Left kidney (tissue), 2 donors: ENCODE measurements around the gene VWA3B. TPM values are rescaled to one million over a fixed set of nuclear protein-coding genes. Genes with fewer than 3 reads are reported as not detected.
"Not testable (repeated sequence)": the region's sequence is repeated elsewhere in the genome, so short reads cannot be mapped to it uniquely, and the experiment has no call there.

Experiments used
- DNase-seq: peaks from one replicate; pipeline ENCODE4 v3.0.0-alpha.2; 2013
- polyA plus RNA-seq: library from polyadenylated mRNA; unstranded; fragments of 120-200 nt; gene quantifications from one replicate; pipeline ENCODE4 v1.2.1, GENCODE V29; 2013; ENCODE audit not compliant: insufficient read length

VWA3B gene
- polyA plus RNA-seq, 1 donor = 0.80 TPM

- DNase-seq = no peak
These were observed 41.7 kb downstream of the VWA3B start for GRCh38 chr2:98128556-98129109.

DNA sequence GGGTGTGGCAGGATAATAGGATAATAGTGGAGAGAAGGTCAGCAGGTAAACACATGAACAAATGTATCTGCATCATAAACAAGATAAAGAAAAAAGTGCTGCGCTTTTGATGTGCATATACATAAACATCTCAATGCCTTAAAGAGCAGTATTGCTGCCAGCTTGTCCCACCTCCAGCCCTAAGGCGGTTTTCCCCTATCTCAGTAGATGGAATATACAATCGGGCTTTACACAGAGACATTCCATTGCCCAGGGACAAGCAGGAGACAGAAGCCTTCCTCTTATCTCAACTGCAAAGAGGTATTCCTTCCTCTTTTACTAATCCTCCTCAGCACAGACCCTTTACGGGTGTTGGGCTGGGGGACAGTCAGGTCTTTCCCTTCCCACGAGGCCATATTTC lies 43.1 kb downstream of the VWA3B start:
- DNase-seq = not testable (repeated sequence)

DNA sequence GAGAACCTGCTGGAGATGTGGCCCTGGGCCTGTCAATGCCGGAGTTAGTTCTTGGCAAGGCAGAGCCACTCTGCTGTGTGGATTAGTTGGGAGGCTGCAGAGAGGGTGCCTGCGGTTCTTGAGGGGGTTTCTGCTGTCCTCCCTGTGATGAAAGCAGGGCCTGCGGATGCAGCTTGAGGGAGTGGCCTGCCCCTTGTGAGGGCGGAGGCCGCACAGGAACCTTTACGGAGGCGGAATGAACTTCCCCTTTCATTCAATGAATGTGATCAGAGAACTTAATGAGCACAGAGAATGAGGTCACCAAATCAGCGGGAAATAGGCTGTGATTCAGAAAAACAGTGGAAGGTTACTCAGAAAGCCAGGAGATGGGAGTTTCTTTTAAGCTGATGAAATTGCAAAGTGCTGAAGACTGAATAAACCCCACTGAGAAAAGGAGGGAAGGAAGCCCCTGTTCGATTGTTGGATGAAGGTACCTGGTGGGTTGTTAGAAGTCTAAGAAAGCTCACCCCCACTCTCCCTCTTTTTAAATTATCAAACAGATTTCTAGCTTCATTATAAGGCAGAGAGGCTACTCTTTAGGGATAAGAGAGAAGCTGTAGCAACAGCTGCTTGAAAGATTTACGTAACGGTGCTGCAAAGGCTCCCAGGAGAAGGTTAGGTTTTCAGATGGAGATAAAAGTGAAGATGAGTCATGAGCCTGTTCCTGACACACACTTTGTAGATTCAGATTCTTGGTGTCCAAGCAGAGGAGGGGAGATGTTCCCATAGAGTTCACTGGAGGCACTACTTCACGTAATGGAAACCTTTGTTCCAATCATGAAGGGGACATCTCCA lies 47.4 kb downstream of the VWA3B start:
- no peak for DNase-seq

DNA sequence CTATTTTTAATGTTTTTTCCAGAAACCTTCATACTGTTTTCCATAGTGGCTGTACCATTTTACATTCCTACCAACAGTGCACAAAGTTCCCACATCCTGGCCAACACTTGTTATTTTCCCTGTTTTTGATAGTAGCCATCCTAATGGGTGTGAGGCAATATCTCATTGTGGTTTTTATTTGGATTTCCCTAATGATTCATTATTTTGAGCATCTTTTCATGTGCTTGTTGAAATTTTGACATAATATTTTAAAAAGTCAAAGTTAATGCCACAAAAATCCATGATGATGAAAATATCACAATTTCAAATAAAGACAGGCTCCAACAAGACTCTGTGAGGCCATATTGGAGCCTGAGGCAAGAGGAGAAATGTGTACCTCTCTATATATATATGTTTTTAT lies 50.2 kb downstream of the VWA3B start:
- no peak for DNase-seq

GRCh38 chr2:98138978-98139377 lies 52.0 kb downstream of the VWA3B start:
- DNase-seq = not testable (repeated sequence)

DNA sequence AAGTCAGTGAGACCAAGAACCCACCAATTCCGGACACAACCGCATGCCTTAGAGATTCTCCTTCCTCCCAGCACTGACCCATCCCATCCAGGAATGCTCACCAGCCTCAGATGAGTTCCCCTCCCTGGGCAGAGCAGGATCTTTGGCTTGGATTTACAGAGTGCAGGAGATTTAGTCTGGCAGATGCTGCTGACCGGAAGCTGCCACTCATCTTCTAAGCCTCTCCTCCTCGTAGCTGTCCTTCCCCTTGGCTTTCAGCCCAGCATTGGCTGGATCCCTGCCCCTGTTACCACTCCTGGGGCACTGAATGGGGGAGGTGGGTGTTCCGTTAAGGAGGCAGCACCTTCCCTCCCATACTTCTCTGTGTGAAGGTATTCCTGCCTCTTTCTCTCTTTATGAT lies 53.2 kb downstream of the VWA3B start:
- no peak for DNase-seq

GRCh38 chr2:98142106-98142791 lies 55.3 kb downstream of the VWA3B start:
- no peak for DNase-seq

GRCh38 chr2:98145070-98145469 lies 58.1 kb downstream of the VWA3B start:
- DNase-seq = no peak

- not testable (repeated sequence) for DNase-seq
These were observed 60.9 kb downstream of the VWA3B start for GRCh38 chr2:98147900-98148299.

DNA sequence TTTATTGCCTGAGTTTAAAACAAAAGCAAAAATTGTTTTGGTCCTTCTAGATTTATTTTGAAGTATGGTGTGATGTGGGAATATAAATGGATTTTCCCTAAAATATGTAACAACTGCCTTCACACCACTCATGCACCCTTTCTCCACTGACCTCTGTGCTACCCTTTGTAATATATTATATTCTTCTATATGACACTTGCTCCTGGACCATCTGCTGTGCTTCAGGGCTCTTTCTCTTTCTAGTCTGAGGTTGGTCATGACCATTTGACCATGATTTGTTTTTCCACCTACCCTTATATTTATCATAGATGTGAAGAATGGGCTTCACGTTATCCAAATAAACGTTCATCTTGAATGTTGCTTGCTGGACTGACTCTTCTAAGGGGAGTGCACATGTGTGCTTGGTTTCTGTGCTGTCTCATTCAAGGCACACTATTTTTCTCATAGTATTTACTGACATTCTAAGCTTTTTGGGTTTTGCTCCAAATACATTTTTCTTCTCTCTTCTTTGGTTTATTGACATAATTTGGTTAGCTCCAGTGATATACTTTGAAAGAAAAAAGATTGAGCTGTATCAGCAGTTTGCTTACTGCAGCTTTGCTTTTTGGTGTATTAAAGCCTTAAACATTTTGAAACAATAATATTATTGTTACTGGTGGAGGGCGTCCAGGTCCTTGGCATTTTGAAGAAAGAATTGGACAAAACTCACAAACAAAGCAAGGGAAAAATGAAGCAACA lies 61.8 kb downstream of the VWA3B start:
- DNase-seq = no peak

GRCh38 chr2:98149333-98149697 lies 62.3 kb downstream of the VWA3B start:
- DNase-seq = no peak

DNA sequence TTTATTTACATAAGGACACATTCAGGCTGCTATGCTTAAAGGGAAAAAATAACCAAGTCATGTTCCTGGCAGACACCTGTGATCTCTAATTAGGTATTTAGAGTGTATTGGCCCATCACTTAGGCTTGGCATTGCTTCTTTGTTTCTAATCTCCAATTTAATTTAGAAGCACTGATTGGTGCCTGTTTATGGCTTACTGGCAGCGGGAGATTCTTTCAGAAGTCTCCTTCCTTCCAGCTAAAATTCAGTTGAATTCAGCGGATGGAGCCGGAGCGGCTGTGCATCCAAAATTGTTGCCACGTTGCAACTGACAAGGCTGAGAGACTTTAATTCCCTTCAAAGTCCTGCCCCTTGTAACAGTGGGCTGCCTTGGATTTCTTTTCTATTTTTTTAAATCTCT lies 66.5 kb downstream of the VWA3B start:
- no peak for DNase-seq

DNA sequence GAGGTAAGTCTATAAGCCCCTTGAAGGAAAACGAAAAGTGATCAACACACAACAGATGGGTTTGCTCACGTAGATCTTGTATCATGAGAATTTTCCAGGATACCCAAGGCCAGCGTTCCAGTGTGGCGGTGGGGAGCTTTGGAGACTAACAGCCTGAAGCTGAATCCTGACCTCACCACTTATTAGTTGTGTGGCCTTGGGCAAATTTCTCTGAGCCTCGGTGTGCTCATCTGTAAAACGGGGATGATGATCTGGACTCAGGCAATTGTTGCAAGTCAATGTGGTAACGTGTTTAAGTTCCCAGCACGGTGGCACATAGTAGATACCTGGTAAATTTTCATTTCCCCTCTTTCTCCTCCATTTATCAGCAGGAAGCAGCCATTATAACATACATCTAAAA lies 68.3 kb downstream of the VWA3B start:
- DNase-seq = no peak

- DNase-seq = no peak
These were observed 68.7 kb downstream of the VWA3B start for GRCh38 chr2:98155716-98156115.

- no peak for DNase-seq
These were observed 69.3 kb downstream of the VWA3B start for GRCh38 chr2:98156304-98156703.

DNA sequence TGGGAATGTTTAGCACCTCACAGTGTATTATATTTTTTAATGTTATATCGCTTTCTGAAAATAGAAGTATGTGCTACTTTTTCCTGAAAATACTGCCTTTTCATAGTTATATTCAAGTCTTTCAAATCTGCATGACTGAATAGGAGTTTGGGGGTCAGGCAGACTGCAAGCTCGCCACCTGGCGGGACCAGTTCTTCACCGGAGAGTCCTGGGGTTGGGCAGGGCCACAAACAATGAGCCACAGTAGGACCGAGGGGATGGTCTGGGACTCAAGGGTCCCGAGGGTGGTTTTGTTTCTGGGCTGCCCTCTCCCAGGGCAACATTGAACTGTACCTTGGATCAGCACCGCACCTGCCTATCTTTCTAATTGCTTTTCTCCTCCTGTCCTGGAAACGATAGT lies 70.6 kb downstream of the VWA3B start:
- DNase-seq = no peak

DNA sequence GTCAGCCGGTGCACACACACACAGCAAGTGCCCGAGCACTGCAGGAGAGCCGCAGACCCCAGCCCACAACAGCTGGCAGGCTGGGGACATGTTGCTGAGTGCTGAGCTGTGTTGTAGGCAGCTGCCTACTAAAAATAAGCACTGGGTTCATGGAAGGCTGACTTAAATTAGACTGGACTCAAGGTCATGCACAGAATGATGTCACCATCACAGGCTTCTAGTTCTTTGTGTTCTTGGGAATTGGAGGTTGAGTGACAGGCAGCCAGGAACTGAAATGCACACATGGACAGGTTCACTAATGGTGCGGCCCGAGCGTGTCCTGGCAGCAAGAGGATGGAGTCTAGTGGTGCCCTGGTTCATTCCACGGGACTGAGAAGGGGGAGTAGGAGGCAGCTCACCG lies 71.3 kb downstream of the VWA3B start:
- DNase-seq = no peak

DNA sequence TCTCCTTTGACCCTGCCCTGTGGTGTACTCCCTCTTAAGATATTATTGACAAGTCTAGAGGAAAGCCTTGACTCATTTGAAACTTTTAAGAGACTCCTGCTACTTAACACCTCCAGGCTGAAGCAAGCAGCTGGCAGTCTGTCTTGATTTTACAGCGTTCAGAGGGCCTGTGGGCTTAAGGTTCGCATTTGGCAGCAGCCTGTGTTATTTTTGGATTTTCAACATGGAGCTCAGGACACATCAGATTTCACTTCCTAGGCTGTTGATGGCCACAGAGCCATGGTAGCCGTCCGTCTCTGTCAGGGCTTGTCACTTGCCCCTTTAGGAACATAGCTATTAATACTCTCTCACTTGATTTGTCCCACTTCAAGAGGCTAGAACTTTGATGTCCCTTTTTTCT lies 73.6 kb downstream of the VWA3B start:
- DNase-seq = no peak

- DNase-seq = no peak
These were observed 74.2 kb downstream of the VWA3B start for GRCh38 chr2:98161186-98161585.

GRCh38 chr2:98164256-98164655 lies 77.3 kb downstream of the VWA3B start:
- DNase-seq = no peak

DNA sequence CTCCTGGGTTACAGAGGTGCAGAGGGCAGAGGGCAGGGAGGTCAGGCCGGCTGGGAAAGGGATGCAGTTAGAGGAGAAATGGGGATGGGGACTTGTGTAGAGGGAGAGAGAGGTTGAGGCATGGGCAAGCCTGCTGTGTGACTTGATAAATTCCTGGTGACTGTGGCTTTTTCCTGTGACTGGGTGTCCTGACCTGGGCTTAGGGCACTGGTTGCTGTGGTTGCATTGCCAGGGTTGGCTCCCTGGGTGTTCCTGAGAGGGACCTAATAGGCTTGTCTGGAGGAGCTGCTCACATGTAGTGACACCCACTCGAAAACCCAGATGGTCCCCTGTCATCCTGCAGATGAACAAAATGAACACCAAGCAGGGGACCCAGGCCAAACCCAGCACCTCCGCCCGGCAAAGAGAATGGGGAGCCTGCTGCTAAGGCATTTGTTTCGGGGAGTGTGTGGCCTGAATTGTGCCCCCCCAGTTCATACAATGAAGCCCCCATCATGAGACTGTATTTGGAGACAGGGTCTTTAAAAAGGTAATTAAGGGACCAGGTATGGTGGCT lies 78.6 kb downstream of the VWA3B start:
- no peak for DNase-seq

DNA sequence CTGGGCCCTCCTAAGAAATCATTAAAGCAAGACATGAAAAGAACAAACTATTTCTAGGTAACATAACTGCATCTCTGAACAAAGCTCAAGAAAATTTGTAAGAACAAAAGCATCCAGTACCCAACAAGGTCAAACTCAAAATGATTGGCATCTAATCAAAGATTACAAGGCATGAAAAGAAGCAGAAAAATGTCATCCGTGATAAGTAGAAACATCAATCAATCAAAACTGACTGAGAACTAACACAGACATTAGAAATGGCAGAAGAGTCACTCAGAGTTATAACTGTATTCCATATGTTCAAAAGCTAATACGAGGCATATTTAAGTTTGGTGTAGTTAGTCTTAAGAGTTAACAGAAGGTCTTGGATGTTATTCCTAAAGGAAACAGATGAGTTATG lies 80.9 kb downstream of the VWA3B start:
- no peak for DNase-seq
